Parathyroid adenoma (tissue), 2 donors: ENCODE measurements around the gene CTAG1A.
"Not testable (repeated sequence)": the region's sequence is repeated elsewhere in the genome, so short reads cannot be mapped to it uniquely, and the experiment has no call there.

Source experiments
- H2AFZ ChIP-seq: fragments of 300-600 bp; sonication (generic); one replicate; pipeline ENCODE4 v1.7.0; 2017; ENCODE audit warnings: antibody characterized with exemption, mild to moderate bottlenecking
- H3K27ac ChIP-seq: fragments of 300-600 bp; sonication (generic); one replicate; pipeline ENCODE4 v1.7.0; 2017
- H3K27me3 ChIP-seq: fragments of 300-600 bp; sonication (generic); one replicate; pipeline ENCODE4 v1.7.0; 2017; ENCODE audit warnings: low read length; ENCODE audit not compliant: control insufficient read depth, insufficient read depth
- H3K36me3 ChIP-seq: fragments of 300-600 bp; sonication (generic); one replicate; pipeline ENCODE4 v1.7.0; 2017; ENCODE audit warnings: low read length; ENCODE audit not compliant: control insufficient read depth, insufficient read depth
- H3K4me1 ChIP-seq: fragments of 300-600 bp; sonication (generic); one replicate; pipeline ENCODE4 v1.7.0; 2017; ENCODE audit warnings: control low read depth
- H3K4me2 ChIP-seq: fragments of 300-600 bp; sonication (generic); one replicate; pipeline ENCODE4 v1.7.0; 2017; ENCODE audit warnings: low read length
- H3K4me3 ChIP-seq: fragments of 300-600 bp; sonication (generic); one replicate; pipeline ENCODE4 v1.7.0; 2017; ENCODE audit warnings: low read depth, low read length
- H3K79me2 ChIP-seq: fragments of 300-600 bp; sonication (generic); one replicate; pipeline ENCODE4 v1.7.0; 2017; ENCODE audit warnings: control low read depth
- H3K9ac ChIP-seq: fragments of 300-600 bp; sonication (generic); one replicate; pipeline ENCODE4 v1.7.0; 2017; ENCODE audit warnings: mild to moderate bottlenecking
- H3K9me3 ChIP-seq: fragments of 300-600 bp; sonication (generic); one replicate; pipeline ENCODE4 v1.7.0; 2017; ENCODE audit warnings: low read length; ENCODE audit not compliant: control insufficient read depth
- CTCF ChIP-seq: fragments of 300-600 bp; sonication (generic); IDR thresholded peaks from one replicate; pipeline ENCODE4 v1.7.0; 2017; ENCODE audit warnings: antibody characterized with exemption, mild to moderate bottlenecking
- donor health status: primary hyperparathyroidism.

CTAG1A gene

GRCh38 chrX:154603438-154604430 is 18.8 kb downstream of the CTAG1A start:
- Histone ChIP-seq H3K9ac (no peak overlapping the region), H3K4me3 (no peak overlapping the region), H3K36me3 (no peaks in the 10 kb centered on the region), H3K4me2 (no peak overlapping the region), H2AFZ (no peak overlapping the region), H3K4me1 (no peaks in the 10 kb centered on the region), H3K79me2 (no peaks in the 10 kb centered on the region), H3K27ac (no peak overlapping the region), H3K9me3 (no peaks in the 10 kb centered on the region), H3K27me3 (no peaks in the 10 kb centered on the region)
- no peak for TF ChIP-seq CTCF

GRCh38 chrX:154605566-154605965 is 20.6 kb downstream of the CTAG1A start:
- no peak overlapping the region for H2AFZ ChIP-seq
- H3K79me2 ChIP-seq = no peaks in the 10 kb centered on the region
- H3K4me1 ChIP-seq = no peaks in the 10 kb centered on the region
- H3K36me3 ChIP-seq = no peaks in the 10 kb centered on the region
- no peaks in the 10 kb centered on the region for H3K27me3 ChIP-seq
- H3K4me3 ChIP-seq = no peak overlapping the region
- TF ChIP-seq CTCF = no peak
- H3K4me2 ChIP-seq = no peak overlapping the region
- H3K9me3 ChIP-seq = no peaks in the 10 kb centered on the region
- no peak overlapping the region for H3K9ac ChIP-seq
- H3K27ac ChIP-seq = no peak overlapping the region

GRCh38 chrX:154607370-154607769 is 22.4 kb downstream of the CTAG1A start:
- no peaks in the 10 kb centered on the region for H3K79me2 ChIP-seq
- H2AFZ ChIP-seq = no peak overlapping the region
- TF ChIP-seq CTCF = no peak
- no peaks in the 10 kb centered on the region for H3K36me3 ChIP-seq
- H3K9ac ChIP-seq = no peak overlapping the region
- no peak overlapping the region for H3K27ac ChIP-seq
- H3K9me3 ChIP-seq = no peaks in the 10 kb centered on the region
- H3K4me1 ChIP-seq = no peaks in the 10 kb centered on the region
- no peak overlapping the region for H3K4me3 ChIP-seq
- H3K27me3 ChIP-seq = no peaks in the 10 kb centered on the region
- no peak overlapping the region for H3K4me2 ChIP-seq

GRCh38 chrX:154607976-154608375 is 23.0 kb downstream of the CTAG1A start:
- not testable (repeated sequence) for H2AFZ ChIP-seq, H3K9me3 ChIP-seq, H3K4me2 ChIP-seq, H3K27me3 ChIP-seq, H3K36me3 ChIP-seq, H3K4me1 ChIP-seq, H3K9ac ChIP-seq, H3K79me2 ChIP-seq, H3K27ac ChIP-seq, H3K4me3 ChIP-seq

GRCh38 chrX:154608823-154609222 is 23.9 kb downstream of the CTAG1A start:
- H3K4me2 ChIP-seq, H3K4me3 ChIP-seq, H3K4me1 ChIP-seq, H3K79me2 ChIP-seq, H3K36me3 ChIP-seq, H3K27ac ChIP-seq, H2AFZ ChIP-seq, H3K9me3 ChIP-seq, H3K27me3 ChIP-seq, H3K9ac ChIP-seq: not testable (repeated sequence)

GRCh38 chrX:154611146-154611545 is 26.2 kb downstream of the CTAG1A start:
- H3K4me2 ChIP-seq, H3K79me2 ChIP-seq, H2AFZ ChIP-seq, H3K27ac ChIP-seq, H3K9ac ChIP-seq, H3K4me3 ChIP-seq, H3K9me3 ChIP-seq, H3K4me1 ChIP-seq, H3K27me3 ChIP-seq, H3K36me3 ChIP-seq: not testable (repeated sequence)

- not testable (repeated sequence) for H3K4me1 ChIP-seq, H3K27ac ChIP-seq, H3K4me3 ChIP-seq, H3K27me3 ChIP-seq, H3K9ac ChIP-seq, H3K4me2 ChIP-seq, H3K36me3 ChIP-seq, H2AFZ ChIP-seq, H3K9me3 ChIP-seq, H3K79me2 ChIP-seq
Observed at GRCh38 chrX:154613586-154613985, 28.7 kb downstream of the CTAG1A start.

- H2AFZ ChIP-seq, H3K36me3 ChIP-seq, H3K4me3 ChIP-seq, H3K27me3 ChIP-seq, H3K4me2 ChIP-seq, H3K9me3 ChIP-seq, H3K79me2 ChIP-seq, H3K9ac ChIP-seq, H3K27ac ChIP-seq, H3K4me1 ChIP-seq: not testable (repeated sequence)
Observed at GRCh38 chrX:154619182-154619581, 34.2 kb downstream of the CTAG1A start, which contains the start of gene CTAG1B. Gene CTAG1B (minus strand): TSS chrX:154619282. CDS start chrX:154619218, 64 bp downstream.
